ENCODE measurements around the gene TTLL11. TPM values are rescaled to one million over a fixed set of nuclear protein-coding genes. Genes with fewer than 3 reads are reported as not detected.
"Not testable (repeated sequence)": the region's sequence is repeated elsewhere in the genome, so short reads cannot be mapped to it uniquely, and the experiment has no call there.

The TTLL11 gene
- total RNA-seq, 1 donor from 2014 or later: 6.9 TPM

GRCh38 chr9:122071715-122072114 is 21.4 kb downstream of the TTLL11 start:
- H3K27me3 Mint-ChIP-seq (ENCODE audit: low read depth, unreplicated experiment): no peaks in the 10 kb centered on the region
- no peak overlapping the region for H3K4me3 ChIP-seq (ENCODE audit: insufficient read depth, low read depth, low read length)
- H2AFZ ChIP-seq (ENCODE audit: low read depth, low read length): no peak overlapping the region
- H3K27me3 ChIP-seq (ENCODE audit: insufficient read depth, low read length): no peaks in the 10 kb centered on the region
- H3K79me2 ChIP-seq (ENCODE audit: insufficient read depth, low read length): peaks cover 3% of the 10 kb centered on the region
- FAIRE-seq: no peak
- H3K4me3 Mint-ChIP-seq (ENCODE audit: unreplicated experiment): no peak overlapping the region
- no peaks in the 10 kb centered on the region for H3K36me3 ChIP-seq (ENCODE audit: insufficient read depth, low read length)
- peaks cover 18% of the 10 kb centered on the region for H3K4me1 Mint-ChIP-seq (ENCODE audit: low read depth, unreplicated experiment)
- no peak for DNase-seq (ENCODE audit: low read depth)
- peaks cover 2% of the 10 kb centered on the region for H3K9me3 Mint-ChIP-seq (ENCODE audit: unreplicated experiment)
- H3K9me3 ChIP-seq (ENCODE audit: insufficient read depth, low read depth, low read length): no peaks in the 10 kb centered on the region
- TF ChIP-seq CTCF (IDR thresholded peaks at IDR 0.05; ENCODE audit: insufficient read depth, low read depth, low read length) (no peak), EZH2 (IDR thresholded peaks at IDR 0.05; ENCODE audit: insufficient read depth, low read length) (no peak)
- no peak overlapping the region for H3K4me2 ChIP-seq (ENCODE audit: low read length)
- H3K36me3 Mint-ChIP-seq (ENCODE audit: low read depth, unreplicated experiment): peaks cover 8% of the 10 kb centered on the region
- no peaks in the 10 kb centered on the region for H3K4me1 ChIP-seq (ENCODE audit: insufficient read depth, low read length)
- peaks cover 43% of the 10 kb centered on the region for H4K20me1 ChIP-seq (ENCODE audit: insufficient read depth, low read length)
- no peak overlapping the region for H3K27ac Mint-ChIP-seq (ENCODE audit: unreplicated experiment)
- no peak overlapping the region for H3K9ac ChIP-seq (ENCODE audit: low read length)
- no peak overlapping the region for H3K27ac ChIP-seq (ENCODE audit: low read depth, low read length)

GRCh38 chr9:122070728-122071515 is 22.2 kb downstream of the TTLL11 start:
- H3K9me3 Mint-ChIP-seq (ENCODE audit: unreplicated experiment): peaks cover 2% of the 10 kb centered on the region
- no peak overlapping the region for H3K4me3 Mint-ChIP-seq (ENCODE audit: unreplicated experiment)
- Histone ChIP-seq H3K4me1 (ENCODE audit: insufficient read depth, low read length) (no peaks in the 10 kb centered on the region), H3K27me3 (ENCODE audit: insufficient read depth, low read length) (no peaks in the 10 kb centered on the region), H3K27ac (ENCODE audit: low read depth, low read length) (no peak overlapping the region), H4K20me1 (ENCODE audit: insufficient read depth, low read length) (peaks cover 45% of the 10 kb centered on the region), H3K9me3 (ENCODE audit: insufficient read depth, low read depth, low read length) (no peaks in the 10 kb centered on the region), H3K4me2 (ENCODE audit: low read length) (no peak overlapping the region), H3K9ac (ENCODE audit: low read length) (no peak overlapping the region), H3K79me2 (ENCODE audit: insufficient read depth, low read length) (peaks cover 3% of the 10 kb centered on the region), H3K36me3 (ENCODE audit: insufficient read depth, low read length) (no peaks in the 10 kb centered on the region), H2AFZ (ENCODE audit: low read depth, low read length) (no peak overlapping the region), H3K4me3 (ENCODE audit: insufficient read depth, low read depth, low read length) (no peak overlapping the region)
- no peaks in the 10 kb centered on the region for H3K27me3 Mint-ChIP-seq (ENCODE audit: low read depth, unreplicated experiment)
- peaks cover 11% of the 10 kb centered on the region for H3K4me1 Mint-ChIP-seq (ENCODE audit: low read depth, unreplicated experiment)
- no peak overlapping the region for H3K27ac Mint-ChIP-seq (ENCODE audit: unreplicated experiment)
- FAIRE-seq: no peak
- peaks cover 8% of the 10 kb centered on the region for H3K36me3 Mint-ChIP-seq (ENCODE audit: low read depth, unreplicated experiment)
- no peak for DNase-seq (ENCODE audit: low read depth)
- TF ChIP-seq EZH2 (IDR thresholded peaks at IDR 0.05; ENCODE audit: insufficient read depth, low read length): no peak
- TF ChIP-seq CTCF (IDR thresholded peaks at IDR 0.05; ENCODE audit: insufficient read depth, low read depth, low read length): no peak

- peaks cover 57% of the 10 kb centered on the region for H4K20me1 ChIP-seq (ENCODE audit: insufficient read depth, low read length)
- not testable (repeated sequence) for H3K4me3 Mint-ChIP-seq (ENCODE audit: unreplicated experiment); H3K4me1 ChIP-seq (ENCODE audit: insufficient read depth, low read length); H3K9ac ChIP-seq (ENCODE audit: low read length); H3K36me3 Mint-ChIP-seq (ENCODE audit: low read depth, unreplicated experiment); H2AFZ ChIP-seq (ENCODE audit: low read depth, low read length); H3K4me2 ChIP-seq (ENCODE audit: low read length); H3K4me3 ChIP-seq (ENCODE audit: insufficient read depth, low read depth, low read length); FAIRE-seq; H3K9me3 ChIP-seq (ENCODE audit: insufficient read depth, low read depth, low read length); H3K27me3 Mint-ChIP-seq (ENCODE audit: low read depth, unreplicated experiment); DNase-seq (ENCODE audit: low read depth); H3K79me2 ChIP-seq (ENCODE audit: insufficient read depth, low read length); H3K4me1 Mint-ChIP-seq (ENCODE audit: low read depth, unreplicated experiment); H3K27ac Mint-ChIP-seq (ENCODE audit: unreplicated experiment); H3K27ac ChIP-seq (ENCODE audit: low read depth, low read length); H3K36me3 ChIP-seq (ENCODE audit: insufficient read depth, low read length); H3K9me3 Mint-ChIP-seq (ENCODE audit: unreplicated experiment); H3K27me3 ChIP-seq (ENCODE audit: insufficient read depth, low read length)
Observed at GRCh38 chr9:122066680-122067079, 26.4 kb downstream of the TTLL11 start.
